ENCODE measurements around the gene TREM2.
"Not testable (repeated sequence)": the region's sequence is repeated elsewhere in the genome, so short reads cannot be mapped to it uniquely, and the experiment has no call there.

Gene TREM2

DNA sequence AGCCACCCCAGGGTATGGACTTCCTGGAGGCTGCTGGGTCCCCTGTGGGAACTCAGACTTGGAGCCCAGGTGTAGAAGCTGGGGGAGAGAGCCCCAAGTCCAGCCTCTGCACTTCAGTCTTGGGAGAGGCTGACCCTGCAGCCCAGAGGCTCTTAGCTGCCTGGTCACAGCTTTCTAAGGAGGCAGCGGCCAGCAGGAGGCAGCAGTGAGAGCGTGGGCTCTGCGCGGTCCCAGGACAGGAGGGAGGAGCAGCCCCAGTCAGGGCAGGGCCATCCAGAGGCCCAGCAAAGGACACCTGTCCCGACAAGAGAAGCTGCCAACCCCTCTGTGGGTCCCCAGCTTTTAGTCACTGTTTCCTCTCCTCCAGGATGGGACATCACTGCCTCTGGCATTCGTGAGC, 28.7 kb upstream of the TREM2 start:
- Mint-ChIP-seq H3K4me1 (peaks cover 29% of the 10 kb centered on the region), H3K9me3 (peaks cover 2% of the 10 kb centered on the region), H3K36me3 (peaks cover 44% of the 10 kb centered on the region), H3K27me3 (no peaks in the 10 kb centered on the region), H3K27ac (no peak overlapping the region), H3K4me3 (no peak overlapping the region)
- ATAC-seq (ENCODE audit: low read depth) (peak; percentile 38), DNase-seq (ENCODE audit: low spot score in 2 of 2) (no peak)

DNA sequence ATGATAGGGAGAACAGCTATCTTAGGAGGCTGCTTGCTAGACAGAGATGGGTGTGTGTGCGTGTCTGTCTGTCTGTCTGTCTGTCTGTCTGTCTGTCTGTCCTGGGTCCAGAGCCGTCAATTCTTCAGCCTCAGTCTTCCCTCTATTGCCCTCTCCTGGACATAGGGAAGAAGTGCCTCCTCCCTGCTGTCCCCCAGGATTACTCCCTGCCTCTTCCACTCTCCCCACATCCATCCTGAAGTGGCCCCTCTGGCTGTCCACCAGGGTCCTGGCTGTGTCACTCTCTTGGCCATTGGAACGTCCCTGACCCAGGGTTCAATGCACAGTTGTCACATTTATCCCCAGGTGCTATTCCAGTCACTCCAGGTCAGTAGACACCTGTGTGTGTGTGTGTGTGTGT, 27.9 kb upstream of the TREM2 start:
- peaks cover 40% of the 10 kb centered on the region for H3K36me3 Mint-ChIP-seq
- peaks cover 31% of the 10 kb centered on the region for H3K4me1 Mint-ChIP-seq

DNA sequence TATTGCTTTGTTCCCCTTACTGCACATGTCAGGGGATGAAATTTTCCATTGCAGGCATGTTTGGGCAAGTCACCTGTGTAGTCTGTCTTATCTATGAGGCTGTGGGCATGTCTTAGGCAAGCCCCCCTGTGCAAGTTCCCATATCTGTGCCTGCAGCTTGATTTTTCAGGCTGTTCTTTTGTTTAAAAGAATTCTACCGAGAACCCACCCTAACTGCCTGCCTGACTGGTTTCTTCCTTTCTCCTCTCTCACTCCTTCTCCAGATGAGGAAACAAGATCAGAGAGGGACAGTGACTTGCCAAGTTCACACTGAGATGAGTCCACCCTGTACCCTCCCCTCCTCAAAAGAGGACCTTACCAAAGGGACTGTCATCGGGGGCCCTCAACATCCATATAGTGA, 27.1 kb upstream of the TREM2 start:
- ATAC-seq (ENCODE audit: low read depth) (no peak), DNase-seq (ENCODE audit: low spot score in 2 of 2) (no peak)
- H3K4me3 Mint-ChIP-seq: no peak overlapping the region
- no peaks in the 10 kb centered on the region for H3K27me3 Mint-ChIP-seq
- peaks cover 33% of the 10 kb centered on the region for H3K4me1 Mint-ChIP-seq
- H3K9me3 Mint-ChIP-seq: peaks cover 2% of the 10 kb centered on the region
- H3K36me3 Mint-ChIP-seq: peaks cover 33% of the 10 kb centered on the region
- H3K27ac Mint-ChIP-seq: no peak overlapping the region

More for the DNA sequence above, 27.9 kb upstream of the TREM2 start:
- no peak overlapping the region for H3K4me3 Mint-ChIP-seq
- H3K27me3 Mint-ChIP-seq: no peaks in the 10 kb centered on the region
- peaks cover 2% of the 10 kb centered on the region for H3K9me3 Mint-ChIP-seq
- DNase-seq (ENCODE audit: low spot score in 2 of 2) (no peak), ATAC-seq (ENCODE audit: low read depth) (no peak)
- H3K27ac Mint-ChIP-seq: peak overlapping the region; percentile 8

DNA sequence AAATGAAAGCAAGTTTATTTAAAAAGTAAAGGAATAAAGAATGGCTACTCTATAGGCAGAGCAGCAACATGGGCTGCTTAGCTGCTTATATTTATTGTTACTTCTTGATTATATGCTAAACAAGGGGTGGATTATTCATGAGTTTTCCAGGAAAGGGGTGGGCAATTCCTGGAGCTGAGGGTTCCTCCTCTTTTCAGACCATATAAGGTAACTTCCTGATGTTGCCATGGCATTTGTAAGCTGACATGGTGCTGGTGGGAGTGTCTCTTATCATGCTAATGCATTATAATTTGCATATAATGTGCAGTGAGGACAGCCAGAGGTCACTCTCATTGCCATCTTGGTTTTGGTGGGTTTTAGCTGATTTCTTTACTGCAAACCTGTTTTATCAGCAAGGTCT, 26.1 kb upstream of the TREM2 start:
- not testable (repeated sequence) for ATAC-seq (ENCODE audit: low read depth); H3K27ac Mint-ChIP-seq
- H3K4me1 Mint-ChIP-seq: peaks cover 30% of the 10 kb centered on the region

DNA sequence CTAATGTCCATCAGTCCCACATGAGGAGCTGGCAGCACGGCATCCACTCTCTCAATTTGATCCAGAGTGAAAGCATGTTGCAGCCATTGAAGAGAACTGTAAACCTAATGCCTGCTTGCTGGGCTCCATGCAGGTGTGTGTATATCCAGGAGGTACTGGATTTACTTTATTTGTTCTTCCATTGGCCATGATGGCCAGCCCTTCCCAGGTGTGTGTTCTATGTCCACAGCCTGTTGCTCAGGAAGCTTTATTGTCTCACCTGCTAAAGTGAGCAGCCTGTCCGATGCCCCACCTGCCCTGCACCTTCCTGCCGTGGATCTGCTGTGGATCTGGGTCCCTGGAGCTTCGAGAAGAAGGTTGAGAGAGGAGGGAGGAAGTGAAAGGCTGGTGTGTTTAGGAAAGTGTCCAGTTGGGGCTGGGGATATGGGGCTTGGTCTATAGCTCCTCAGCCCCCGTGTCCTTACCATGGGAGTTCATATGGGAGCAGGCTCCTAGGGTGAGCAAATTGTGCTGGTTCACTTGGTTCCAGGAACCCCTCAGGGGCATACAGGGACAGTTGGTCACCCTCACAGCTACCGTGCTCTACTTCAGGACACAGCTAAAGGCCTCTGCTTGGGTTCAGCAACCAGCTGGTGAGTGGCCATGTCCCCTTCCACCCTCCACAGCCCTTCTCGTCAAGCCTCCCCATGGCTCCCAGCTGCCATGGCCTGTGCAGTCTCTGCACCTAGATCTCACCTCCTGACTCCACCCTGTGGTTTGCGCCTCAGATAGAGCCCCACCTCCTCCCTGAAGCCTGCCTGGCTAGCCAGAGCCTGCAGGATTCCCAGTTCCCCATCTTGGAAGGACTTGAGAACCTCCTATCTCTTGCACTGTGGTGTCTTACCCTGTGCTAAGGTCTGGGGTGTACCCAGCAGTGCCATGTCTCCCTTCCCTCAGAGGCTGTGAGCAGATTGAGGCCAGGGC, 25.3 kb upstream of the TREM2 start:
- peaks cover 23% of the 10 kb centered on the region for H3K4me1 Mint-ChIP-seq
- peaks cover 2% of the 10 kb centered on the region for H3K9me3 Mint-ChIP-seq
- no peak overlapping the region for H3K27ac Mint-ChIP-seq
- no peak overlapping the region for H3K4me3 Mint-ChIP-seq
- H3K36me3 Mint-ChIP-seq: peaks cover 19% of the 10 kb centered on the region
- H3K27me3 Mint-ChIP-seq: no peaks in the 10 kb centered on the region
- DNase-seq (ENCODE audit: low spot score in 2 of 2): no peak
- ATAC-seq (ENCODE audit: low read depth): no peak

More for the DNA sequence above, 26.1 kb upstream of the TREM2 start:
- not testable (repeated sequence) for H3K9me3 Mint-ChIP-seq; DNase-seq (ENCODE audit: low spot score in 2 of 2); H3K27me3 Mint-ChIP-seq; H3K4me3 Mint-ChIP-seq
- peaks cover 25% of the 10 kb centered on the region for H3K36me3 Mint-ChIP-seq

DNA sequence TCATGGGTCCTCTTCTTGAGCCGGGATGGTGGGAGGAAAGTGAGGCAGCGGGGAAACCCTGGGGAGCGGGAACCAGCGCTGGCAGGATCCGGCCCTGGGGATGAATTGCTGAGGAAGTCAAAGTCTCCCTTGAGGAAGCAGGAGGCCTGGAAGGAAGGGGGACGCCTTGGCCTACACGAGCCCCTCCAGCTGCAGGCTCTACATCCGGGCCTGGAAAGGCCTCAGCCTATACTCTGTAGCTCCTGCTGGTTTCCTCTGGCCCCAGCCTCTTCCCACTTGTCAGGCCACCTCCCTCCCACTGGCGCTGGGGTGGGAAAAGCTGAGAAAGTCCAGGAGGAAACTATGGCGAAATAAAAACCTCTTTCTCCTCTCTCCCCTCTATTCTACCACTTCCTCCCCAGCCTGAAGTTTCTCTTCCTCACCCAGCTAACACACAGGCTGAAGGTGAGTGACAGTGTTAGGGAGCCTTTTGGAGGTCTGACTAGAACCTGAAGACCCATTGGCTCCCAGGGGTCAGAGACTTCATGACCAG, 23.2 kb upstream of the TREM2 start:
- Mint-ChIP-seq H3K4me3 (peak overlapping the region; percentile 45), H3K36me3 (peaks cover 9% of the 10 kb centered on the region), H3K9me3 (peaks cover 2% of the 10 kb centered on the region), H3K27me3 (no peaks in the 10 kb centered on the region), H3K4me1 (peaks cover 29% of the 10 kb centered on the region), H3K27ac (peak overlapping the region; percentile 61)
- ATAC-seq (ENCODE audit: low read depth): peak; percentile 43
- no peak for DNase-seq (ENCODE audit: low spot score in 2 of 2)

DNA sequence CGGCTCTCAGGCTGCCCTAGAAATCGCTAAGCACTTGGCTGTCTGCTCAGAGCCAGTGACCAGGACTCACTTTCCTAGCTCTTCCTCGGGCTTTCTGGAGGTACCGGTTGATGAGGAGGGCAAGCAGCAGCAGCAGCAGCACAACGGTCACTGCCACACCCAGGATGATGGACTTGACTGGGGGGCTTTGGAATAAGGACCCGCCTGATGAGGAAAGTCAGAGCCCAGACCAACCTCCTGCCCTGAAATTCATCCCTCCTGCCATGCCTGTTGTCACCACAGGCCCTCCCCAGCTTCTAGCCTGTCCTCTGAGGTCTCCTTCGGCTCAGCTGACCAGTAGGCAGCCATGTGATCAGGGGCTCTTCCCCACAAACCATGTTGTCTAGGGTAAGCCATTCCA, 21.8 kb upstream of the TREM2 start:
- Mint-ChIP-seq H3K27ac (peak overlapping the region; percentile 84), H3K36me3 (peaks cover 4% of the 10 kb centered on the region), H3K4me3 (no peak overlapping the region), H3K9me3 (no peaks in the 10 kb centered on the region), H3K27me3 (no peaks in the 10 kb centered on the region), H3K4me1 (peaks cover 29% of the 10 kb centered on the region)
- ATAC-seq (ENCODE audit: low read depth): no peak
- no peak for DNase-seq (ENCODE audit: low spot score in 2 of 2)

DNA sequence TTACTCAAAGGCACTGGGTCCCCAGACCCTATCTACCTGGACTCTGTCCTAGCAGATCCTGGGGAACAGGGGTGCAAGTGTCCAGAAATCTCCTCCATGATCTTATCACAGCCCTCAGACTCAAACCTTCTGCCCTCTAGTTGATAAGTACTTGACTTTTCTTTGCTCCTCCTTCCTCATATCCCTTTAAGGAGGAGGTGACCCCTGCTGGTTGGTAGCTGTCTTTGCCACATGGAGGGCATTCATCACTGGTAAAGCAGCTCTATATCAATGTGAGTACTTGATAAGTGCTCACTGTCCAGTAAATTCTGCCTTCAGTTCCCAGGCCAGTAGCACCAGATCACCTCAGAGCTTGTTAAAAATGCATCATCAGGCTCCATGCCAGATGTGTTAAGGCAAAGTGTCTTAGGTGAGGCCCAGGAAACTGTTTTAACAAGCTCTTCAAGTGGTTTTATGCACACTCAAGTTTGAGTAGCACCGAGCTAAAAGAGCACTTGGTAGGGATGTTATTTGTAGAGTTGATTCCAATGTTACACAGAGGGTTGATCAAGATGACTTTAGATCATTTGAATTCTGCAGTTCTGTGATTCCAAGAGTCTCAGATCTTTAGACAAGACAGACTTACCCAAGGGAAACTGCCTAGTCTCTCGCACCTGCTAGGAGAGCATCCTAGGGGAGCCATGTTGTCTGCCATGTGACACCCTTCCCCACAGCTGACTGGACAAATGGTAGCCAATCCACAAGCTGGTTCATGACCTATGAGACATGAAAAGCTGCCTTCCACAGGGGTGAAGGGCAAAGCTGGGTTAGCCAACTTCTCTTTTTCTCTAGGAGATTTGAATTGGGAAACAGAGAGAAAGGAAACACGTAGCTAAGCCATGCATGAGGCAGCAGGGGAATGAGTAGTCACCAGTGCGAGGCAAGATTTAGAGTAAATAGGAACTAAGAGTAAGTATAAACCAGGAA, 19.4 kb upstream of the TREM2 start:
- DNase-seq (ENCODE audit: low spot score in 2 of 2) (peak in 1 of 2 donors; percentile 42), ATAC-seq (ENCODE audit: low read depth) (peak; percentile 88)
- Mint-ChIP-seq H3K9me3 (no peaks in the 10 kb centered on the region), H3K4me3 (no peak overlapping the region), H3K27ac (peak overlapping the region; percentile 7), H3K36me3 (no peaks in the 10 kb centered on the region), H3K4me1 (peaks cover 25% of the 10 kb centered on the region), H3K27me3 (peaks cover 2% of the 10 kb centered on the region)

DNA sequence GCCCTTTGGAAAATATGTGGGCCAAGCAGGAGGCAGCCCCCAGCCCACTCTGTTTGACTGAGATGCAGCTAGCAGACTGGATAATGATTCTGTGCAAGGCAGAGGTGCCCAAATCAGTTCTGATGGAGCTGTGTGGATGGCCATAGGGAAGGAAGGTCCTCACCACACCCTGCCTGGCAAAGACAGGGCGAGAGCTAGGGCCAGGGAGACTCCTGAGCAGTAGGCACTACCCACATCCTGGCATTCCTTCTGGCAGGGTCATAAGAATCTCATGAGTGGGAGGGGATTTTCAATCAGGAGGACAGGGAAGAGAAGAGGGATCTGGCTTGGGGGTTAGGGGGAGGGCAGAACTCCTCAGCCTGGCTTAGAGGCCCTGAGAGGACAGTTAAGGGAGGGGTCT, 18.6 kb upstream of the TREM2 start:
- peaks cover 2% of the 10 kb centered on the region for H3K27me3 Mint-ChIP-seq
- no peak for ATAC-seq (ENCODE audit: low read depth)
- H3K4me3 Mint-ChIP-seq: no peak overlapping the region
- no peaks in the 10 kb centered on the region for H3K9me3 Mint-ChIP-seq
- H3K4me1 Mint-ChIP-seq: peaks cover 25% of the 10 kb centered on the region
- no peaks in the 10 kb centered on the region for H3K36me3 Mint-ChIP-seq
- no peak overlapping the region for H3K27ac Mint-ChIP-seq
- DNase-seq (ENCODE audit: low spot score in 2 of 2): no peak

DNA sequence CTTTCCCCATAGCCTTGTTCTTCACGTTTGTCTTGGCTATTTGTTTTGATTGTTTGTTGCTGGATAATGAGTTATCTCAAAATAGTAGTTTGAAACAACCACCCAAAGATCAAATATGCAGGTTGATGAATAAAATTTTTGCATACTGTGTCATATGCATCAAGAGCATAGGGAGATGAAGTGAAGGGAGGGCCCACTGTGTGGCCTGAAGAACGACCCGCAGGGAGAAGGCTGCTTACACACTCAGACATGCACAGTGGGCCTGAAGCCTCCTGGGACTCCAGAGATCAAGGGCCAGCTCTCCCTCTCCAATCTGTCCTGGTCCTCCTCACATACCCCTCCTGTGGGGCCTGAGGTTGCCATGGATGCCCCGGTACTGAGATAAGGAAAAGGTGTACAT, 16.2 kb upstream of the TREM2 start:
- H3K36me3 Mint-ChIP-seq: no peaks in the 10 kb centered on the region
- H3K27me3 Mint-ChIP-seq: peaks cover 2% of the 10 kb centered on the region
- H3K27ac Mint-ChIP-seq: no peak overlapping the region
- no peak for DNase-seq (ENCODE audit: low spot score in 2 of 2)
- no peak for ATAC-seq (ENCODE audit: low read depth)
- no peak overlapping the region for H3K4me3 Mint-ChIP-seq
- peaks cover 12% of the 10 kb centered on the region for H3K4me1 Mint-ChIP-seq
- H3K9me3 Mint-ChIP-seq: no peaks in the 10 kb centered on the region

DNA sequence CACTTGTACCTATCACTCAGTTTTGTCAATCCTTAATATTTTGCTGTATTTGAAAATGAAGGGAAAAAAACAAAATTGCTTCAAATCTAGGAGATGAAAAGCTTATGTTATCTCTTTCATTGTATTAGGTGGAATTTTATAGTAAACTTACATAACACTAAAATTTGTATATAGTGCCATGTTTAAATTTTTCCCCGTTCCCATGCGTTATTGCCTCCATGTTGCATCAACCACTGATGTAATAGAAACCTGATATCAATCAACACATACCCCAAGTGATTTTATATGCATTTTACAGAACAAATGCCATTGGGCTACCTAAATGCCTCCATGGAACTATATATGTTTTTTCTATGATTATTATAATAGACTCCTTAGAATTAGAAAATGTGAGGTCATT, 14.8 kb upstream of the TREM2 start:
- DNase-seq (ENCODE audit: low spot score in 2 of 2): no peak
- Mint-ChIP-seq H3K4me3 (no peak overlapping the region), H3K36me3 (no peaks in the 10 kb centered on the region), H3K27me3 (peaks cover 2% of the 10 kb centered on the region), H3K4me1 (peaks cover 8% of the 10 kb centered on the region), H3K9me3 (no peaks in the 10 kb centered on the region), H3K27ac (no peak overlapping the region)
- ATAC-seq (ENCODE audit: low read depth): no peak

DNA sequence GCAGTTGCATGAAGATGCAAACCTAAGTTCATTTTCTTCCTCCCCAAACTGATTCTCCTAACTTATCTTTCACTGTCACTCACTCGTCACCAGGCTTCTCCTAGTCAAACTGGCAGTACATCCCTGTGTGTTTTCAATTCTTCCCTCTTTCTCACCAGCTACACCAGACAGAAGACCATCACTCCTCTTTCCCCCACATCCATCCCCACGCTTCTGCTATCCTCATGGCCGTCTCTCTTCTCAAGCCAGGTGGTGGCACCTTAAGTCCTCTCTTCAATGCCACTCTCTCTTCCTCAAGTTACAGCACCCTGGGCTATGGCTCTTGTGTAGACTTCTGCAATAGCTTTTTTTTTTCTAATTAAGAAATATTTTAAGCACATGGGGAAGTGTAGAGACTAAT, 14.4 kb upstream of the TREM2 start:
- ATAC-seq (ENCODE audit: low read depth): no peak
- H3K9me3 Mint-ChIP-seq: no peaks in the 10 kb centered on the region
- H3K4me1 Mint-ChIP-seq: peaks cover 6% of the 10 kb centered on the region
- H3K27ac Mint-ChIP-seq: peak overlapping the region; percentile 2
- H3K4me3 Mint-ChIP-seq: no peak overlapping the region
- DNase-seq (ENCODE audit: low spot score in 2 of 2): no peak
- H3K36me3 Mint-ChIP-seq: no peaks in the 10 kb centered on the region
- H3K27me3 Mint-ChIP-seq: peaks cover 2% of the 10 kb centered on the region

DNA sequence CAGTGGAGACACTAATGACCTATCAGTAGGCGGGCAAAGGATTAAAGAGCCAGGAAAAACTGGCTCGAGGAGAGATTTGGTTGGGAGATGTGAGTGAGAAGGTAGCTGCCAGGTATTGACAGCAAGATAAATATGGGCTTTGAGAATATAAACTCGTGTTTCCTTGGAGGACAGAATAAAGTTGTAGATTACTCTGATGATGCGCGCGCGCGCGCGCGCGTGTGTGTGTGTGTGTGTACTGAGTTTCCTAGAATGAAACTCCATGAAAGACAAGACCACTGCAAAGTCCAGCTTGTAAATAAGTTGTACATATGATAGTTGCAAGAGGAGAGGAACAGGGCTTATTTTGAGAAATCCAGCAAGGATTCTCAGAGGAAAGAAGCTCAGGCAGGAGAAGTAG, 13.3 kb upstream of the TREM2 start:
- no peaks in the 10 kb centered on the region for H3K9me3 Mint-ChIP-seq
- no peaks in the 10 kb centered on the region for H3K36me3 Mint-ChIP-seq
- H3K27ac Mint-ChIP-seq: no peak overlapping the region
- no peak for ATAC-seq (ENCODE audit: low read depth)
- no peak overlapping the region for H3K4me3 Mint-ChIP-seq
- no peak for DNase-seq (ENCODE audit: low spot score in 2 of 2)
- H3K4me1 Mint-ChIP-seq: peaks cover 3% of the 10 kb centered on the region
- peaks cover 2% of the 10 kb centered on the region for H3K27me3 Mint-ChIP-seq

DNA sequence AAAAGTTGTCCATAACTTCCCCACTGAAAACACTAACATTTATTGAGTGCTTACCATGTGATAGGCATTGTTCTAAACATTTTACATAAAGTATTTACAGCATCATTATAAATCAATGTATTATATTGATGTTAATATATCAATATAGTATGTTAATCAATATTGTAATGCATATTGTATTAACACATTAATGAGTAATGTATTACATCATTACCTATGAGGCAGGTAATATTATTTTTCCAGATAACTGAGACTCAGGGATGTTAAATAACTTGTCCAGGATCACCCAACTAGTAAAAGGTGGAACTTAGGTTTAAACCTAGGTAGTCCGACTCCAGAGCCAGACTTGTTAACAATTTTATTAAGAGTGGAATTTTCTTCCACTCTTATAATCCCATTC, 12.2 kb upstream of the TREM2 start:
- ATAC-seq (ENCODE audit: low read depth) (no peak), DNase-seq (ENCODE audit: low spot score in 2 of 2) (no peak)
- no peaks in the 10 kb centered on the region for H3K9me3 Mint-ChIP-seq
- H3K4me1 Mint-ChIP-seq: peaks cover 3% of the 10 kb centered on the region
- H3K4me3 Mint-ChIP-seq: no peak overlapping the region
- no peaks in the 10 kb centered on the region for H3K36me3 Mint-ChIP-seq
- no peak overlapping the region for H3K27ac Mint-ChIP-seq
- H3K27me3 Mint-ChIP-seq: peaks cover 2% of the 10 kb centered on the region
